Middle frontal gyrus (tissue), 1 donor: ENCODE results near the gene ATP2B3.

Experiments used
- DNase-seq: peaks from one replicate; pipeline ENCODE4 v3.0.0-alpha.2; 2015; ENCODE audit warnings: low spot score; ENCODE audit errors: extremely low spot score

The ATP2B3 gene

DNA sequence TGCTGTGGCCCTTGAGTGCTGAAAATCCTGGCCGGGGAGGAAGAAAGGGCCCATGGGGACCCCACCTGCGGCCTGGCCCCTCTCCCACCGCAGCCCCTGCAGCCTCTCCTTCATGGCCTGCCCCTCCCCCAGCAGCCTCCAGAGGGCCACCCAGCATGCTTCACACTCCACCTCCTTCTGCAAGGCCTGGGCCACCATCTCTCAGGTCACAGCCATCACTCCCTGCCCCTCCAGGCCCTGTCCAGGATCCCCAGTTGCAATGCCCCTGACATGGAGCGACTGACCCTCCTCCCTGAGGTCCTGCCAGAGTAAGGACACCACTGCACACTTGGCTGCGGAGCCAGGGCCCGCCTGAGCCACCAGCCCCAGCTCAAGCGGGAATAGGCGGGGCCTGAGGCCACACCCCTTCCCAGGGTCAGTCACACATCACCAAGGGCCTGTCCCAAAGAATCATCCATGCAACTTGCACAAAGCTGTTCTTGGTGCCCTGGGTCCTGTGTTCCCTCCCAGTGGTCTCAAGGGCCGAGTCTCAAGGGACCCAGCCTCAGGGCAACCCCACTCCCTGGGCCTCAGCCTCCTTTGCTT is 48.6 kb downstream of the ATP2B3 start:
- DNase-seq, result no peak

- DNase-seq, result no peak
Observed at GRCh38 chrX:153568451-153569011, 51.1 kb downstream of the ATP2B3 start.

- DNase-seq, result no peak
Observed at GRCh38 chrX:153569475-153569874, 52.0 kb downstream of the ATP2B3 start.

DNA sequence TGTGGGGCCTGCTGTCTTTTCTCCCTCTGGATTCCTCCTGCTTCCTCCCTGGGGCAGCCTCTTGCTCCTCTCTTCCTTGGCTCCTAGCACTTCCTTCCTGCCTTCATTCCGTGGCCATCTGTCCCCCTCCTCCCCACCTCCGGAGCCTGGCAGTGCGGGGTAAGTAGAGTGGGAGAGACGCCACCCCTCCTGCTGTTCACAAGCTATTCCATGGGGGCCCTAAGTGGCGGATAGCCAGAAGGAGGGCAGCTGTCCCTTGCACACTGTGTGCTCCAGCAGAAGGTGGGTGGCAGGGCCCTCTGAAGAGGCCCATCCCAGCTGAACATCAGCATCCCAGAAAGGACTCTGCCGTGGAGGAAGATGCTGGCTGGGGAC is 54.1 kb downstream of the ATP2B3 start:
- DNase-seq, result no peak

- DNase-seq, result no peak
Observed at GRCh38 chrX:153572601-153573000, 55.2 kb downstream of the ATP2B3 start.

- no peak for DNase-seq
Observed at GRCh38 chrX:153573984-153574383, 56.5 kb downstream of the ATP2B3 start.

DNA sequence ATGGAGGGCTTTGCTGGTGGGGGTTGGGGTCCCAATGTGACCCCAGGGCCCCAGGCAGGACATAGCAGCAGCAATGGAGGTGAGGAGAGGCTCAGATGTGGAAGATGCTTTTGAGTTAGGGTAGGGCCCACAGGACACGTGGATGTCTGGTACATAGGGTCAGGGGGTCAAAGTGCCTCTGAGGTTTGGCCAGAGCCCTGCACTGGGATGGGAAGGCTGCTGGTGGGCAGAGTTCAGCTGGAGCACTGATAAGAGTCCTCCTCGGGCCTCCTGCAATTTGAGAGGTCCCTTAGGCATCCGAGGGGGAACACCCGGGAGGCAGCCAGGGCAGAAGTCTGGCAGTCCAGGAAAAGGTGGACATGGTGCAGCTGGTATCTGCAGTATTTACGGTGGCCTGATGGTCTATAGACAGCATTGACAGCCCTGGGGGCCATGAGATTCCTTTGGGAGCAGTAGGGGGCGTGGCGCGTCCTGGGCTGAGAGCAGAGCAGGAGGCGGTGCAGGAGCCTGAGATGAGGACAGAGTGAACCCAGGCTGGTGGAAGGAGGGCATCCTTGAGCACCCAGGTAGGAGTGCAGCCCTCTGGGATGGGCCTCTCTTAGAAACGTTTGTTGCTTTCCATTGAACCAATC is 58.9 kb downstream of the ATP2B3 start:
- DNase-seq, result no peak

DNA sequence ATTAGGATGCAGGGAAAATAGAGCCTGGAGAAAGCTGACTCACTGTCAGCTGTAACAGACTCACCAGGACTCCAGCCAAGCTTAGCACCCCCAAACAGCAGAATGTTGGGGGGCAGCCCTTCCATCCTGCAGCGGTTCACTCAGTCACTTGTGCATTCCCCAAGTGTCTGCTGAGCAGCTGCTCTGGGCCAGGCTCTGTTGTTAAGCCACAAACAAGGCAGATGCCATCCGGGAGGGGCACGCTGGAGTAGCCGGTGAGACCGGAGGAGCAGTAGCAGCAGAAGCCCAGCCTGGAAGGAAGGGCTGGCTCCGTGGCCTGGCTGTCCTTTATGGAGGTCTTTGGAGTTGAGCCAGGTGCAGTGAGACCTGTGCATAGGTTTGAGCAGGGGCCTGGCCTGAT is 59.5 kb downstream of the ATP2B3 start:
- DNase-seq, result no peak

DNA sequence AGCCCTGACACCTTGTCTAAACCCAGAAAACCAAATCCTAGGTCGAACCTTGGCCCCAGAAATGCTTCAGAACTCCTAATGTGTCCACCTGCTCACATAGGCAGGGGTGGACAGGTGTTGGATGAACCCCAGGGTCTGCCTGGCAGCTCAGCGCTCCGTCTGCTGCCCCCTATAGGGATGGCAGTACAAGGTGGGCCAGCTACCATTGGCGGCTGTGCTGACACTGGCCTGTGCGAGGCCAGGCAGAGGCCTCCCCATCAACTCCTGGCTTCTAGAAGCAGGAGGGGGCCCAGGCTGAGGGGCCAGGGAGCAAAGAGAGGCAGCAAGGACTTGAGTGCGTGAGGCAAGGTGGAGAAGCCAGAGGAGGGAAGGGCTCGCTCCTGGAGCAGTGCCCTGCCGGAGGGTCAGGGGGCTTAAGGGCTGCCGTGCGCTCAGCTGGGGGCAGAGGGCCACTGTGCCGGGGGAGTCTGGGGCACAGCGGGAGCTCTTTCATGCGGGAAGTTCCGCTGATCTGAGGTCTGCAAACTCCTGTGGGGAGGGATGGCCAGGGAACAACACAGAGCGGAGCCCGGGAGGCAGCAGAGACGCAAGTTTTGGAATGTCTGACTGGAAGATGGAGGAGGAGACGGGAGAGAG is 60.9 kb downstream of the ATP2B3 start:
- no peak for DNase-seq

- no peak for DNase-seq
Observed at GRCh38 chrX:153578889-153579288, 61.4 kb downstream of the ATP2B3 start.

DNA sequence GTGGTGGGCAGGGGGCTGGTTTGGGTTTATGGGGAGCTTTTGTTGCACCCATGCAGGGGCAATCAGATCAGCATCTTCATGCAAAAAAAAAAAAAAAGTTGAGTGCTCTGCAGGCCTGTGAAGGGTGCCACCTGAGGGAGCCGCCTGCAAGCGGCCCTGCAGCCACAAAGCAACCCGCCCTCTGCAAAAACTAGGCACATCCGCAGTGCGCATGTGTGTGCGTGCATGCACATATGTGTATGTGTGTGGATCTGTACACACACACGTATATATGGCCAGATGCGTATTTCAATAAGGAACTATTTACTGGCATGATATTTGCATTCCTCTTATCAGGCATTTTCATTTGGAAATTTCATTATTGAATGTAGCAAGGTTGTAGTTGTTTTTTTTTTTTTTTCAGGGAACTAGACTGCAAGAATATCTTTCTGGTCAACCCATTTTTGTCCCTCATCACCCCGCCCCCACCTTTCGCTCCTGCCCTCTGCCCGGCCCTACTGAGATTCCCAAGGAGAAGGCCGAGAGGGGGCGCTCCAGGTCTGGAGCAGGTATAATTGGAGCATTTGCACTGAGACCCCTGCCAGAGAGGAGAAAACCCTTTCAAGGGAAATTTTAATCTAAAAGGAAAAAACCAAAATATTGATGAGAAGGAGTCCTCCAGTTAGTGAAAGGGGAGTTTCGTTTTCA is 63.4 kb downstream of the ATP2B3 start:
- no peak for DNase-seq

GRCh38 chrX:153582896-153583295 is 65.5 kb downstream of the ATP2B3 start:
- DNase-seq, result no peak

- DNase-seq, result no peak
Observed at GRCh38 chrX:153583433-153583832, 66.0 kb downstream of the ATP2B3 start.

- DNase-seq, result no peak
Observed at GRCh38 chrX:153585827-153586226, 68.4 kb downstream of the ATP2B3 start.

DNA sequence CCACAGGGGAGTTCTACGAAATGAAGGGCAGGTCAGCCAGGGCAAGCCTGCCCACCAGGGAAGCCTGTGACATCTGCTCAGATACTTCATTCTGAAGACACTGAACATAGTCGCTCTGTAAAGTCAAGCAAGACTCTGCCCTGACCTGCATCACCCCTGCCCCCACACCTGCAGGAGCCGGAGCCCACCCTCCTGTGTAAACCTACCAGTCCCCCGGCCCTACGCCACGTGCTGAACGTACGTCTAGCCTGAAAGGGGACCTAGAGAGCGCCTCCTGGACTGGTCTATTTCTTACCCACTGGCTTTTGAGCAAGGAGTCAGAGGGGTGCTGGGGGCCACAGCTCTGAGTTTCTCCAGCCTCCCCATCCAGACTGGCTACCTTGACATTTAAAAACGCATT is 69.9 kb downstream of the ATP2B3 start:
- no peak for DNase-seq

DNA sequence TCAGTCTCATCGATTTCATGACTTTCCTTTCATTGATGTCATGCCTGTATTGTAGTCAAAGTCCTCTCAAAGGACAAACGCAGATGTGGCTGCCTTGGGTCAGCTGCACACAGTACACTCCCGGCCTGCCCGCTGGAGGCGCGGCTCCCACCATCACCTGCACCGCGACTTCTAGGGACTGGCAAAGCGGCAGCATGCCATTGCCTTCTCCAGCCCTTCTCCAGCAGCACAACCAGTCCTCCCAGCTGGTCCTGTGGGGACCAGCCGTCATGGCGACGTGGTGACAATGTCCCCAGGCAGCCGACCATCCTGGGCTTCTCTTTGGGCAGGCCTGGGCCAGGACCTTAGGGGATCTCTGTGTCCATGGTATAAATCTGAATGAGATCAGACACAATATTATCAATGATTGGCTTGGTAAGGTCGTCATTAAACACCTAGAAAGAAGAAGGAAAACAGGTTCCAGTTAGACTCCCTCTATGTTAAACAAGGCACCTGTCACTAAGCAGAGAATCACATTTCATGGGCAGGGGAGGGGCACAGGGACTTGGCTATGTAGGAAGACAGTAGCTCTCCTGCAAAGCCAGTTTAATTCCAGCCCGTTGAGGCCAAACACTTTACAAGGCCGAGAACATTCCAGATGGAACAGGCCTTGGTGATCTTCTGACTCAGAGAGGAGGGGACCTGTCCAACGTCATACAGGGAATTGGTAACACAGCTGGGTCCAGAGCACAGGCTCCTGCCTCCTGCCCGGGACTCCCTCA is 70.8 kb downstream of the ATP2B3 start:
- no peak for DNase-seq

DNA sequence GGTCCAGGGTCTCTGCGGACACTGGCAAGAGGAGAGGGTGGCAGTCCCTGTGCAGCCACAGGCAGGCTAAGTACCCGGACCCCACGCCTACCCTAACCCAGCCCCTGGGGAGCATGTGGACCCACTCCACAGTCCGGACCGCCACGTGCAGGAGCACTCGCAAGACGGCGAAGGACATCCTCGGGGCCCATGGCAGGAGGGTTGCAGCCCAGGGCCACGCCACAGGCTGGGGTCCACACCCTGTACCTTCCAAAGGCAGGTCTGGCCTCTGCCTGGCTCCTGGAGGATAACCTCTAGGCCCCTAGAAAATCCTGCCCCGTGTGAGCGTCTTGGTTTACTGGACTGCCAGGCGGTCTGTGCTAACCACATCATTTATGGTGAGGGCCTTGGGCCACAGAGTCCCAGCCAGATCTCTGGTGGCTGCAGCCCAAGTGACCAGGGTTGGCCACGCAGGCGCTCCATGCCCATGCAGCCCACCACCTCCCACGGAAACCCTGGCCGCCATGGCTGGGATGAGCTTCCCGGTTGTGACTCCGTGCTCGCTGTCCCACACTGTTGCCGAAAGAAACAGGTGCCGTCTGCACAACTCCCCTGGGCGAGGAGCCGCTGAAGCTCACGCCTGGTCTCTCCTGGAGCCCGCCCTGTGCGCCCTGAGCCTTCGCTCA is 71.5 kb downstream of the ATP2B3 start:
- no peak for DNase-seq

GRCh38 chrX:153590961-153591956 is 73.8 kb downstream of the ATP2B3 start:
- no peak for DNase-seq

- no peak for DNase-seq
Observed at GRCh38 chrX:153592091-153592833, 74.8 kb downstream of the ATP2B3 start.
